BE2C (cell line): Measurements from ENCODE around the gene CSF2RB.

Experiments
- DNase-seq: peaks from one replicate; pipeline ENCODE4 v3.0.0-alpha.2; 2020
- H3K27me3 ChIP-seq: fragments of 250-450 bp; sonication (Bioruptor Pico); 2 replicates; pipeline ENCODE4 v1.5.1; 2020; ENCODE audit warnings: mild to moderate bottlenecking
- H3K36me3 ChIP-seq: fragments of 250-450 bp; sonication (Bioruptor Pico); 2 replicates; pipeline ENCODE4 v1.5.1; 2020; ENCODE audit warnings: mild to moderate bottlenecking
- H3K4me1 ChIP-seq: fragments of 250-450 bp; sonication (Bioruptor Pico); 2 replicates; pipeline ENCODE4 v1.5.1; 2020
- H3K4me3 ChIP-seq: 2 replicates; pipeline ENCODE4 v1.5.1; 2011; ENCODE audit warnings: low read depth, low read length
- H3K9me3 ChIP-seq: fragments of 250-450 bp; sonication (Bioruptor Pico); 2 replicates; pipeline ENCODE4 v1.5.1; 2020
- CTCF ChIP-seq: IDR thresholded peaks from 2 replicates; pipeline ENCODE4 v1.5.1; 2012; ENCODE audit warnings: mild to moderate bottlenecking, low read depth, low read length

Gene CSF2RB

GRCh38 chr22:36900880-36901279, 12.5 kb upstream of the CSF2RB start:
- no peak for DNase-seq
- H3K4me1 ChIP-seq, result no peaks in the 10 kb centered on the region
- no peaks in the 10 kb centered on the region for H3K9me3 ChIP-seq
- H3K27me3 ChIP-seq, result no peaks in the 10 kb centered on the region
- no peak for TF ChIP-seq CTCF
- no peaks in the 10 kb centered on the region for H3K36me3 ChIP-seq
- no peak overlapping the region for H3K4me3 ChIP-seq

- no peaks in the 10 kb centered on the region for H3K27me3 ChIP-seq
- no peaks in the 10 kb centered on the region for H3K9me3 ChIP-seq
- no peaks in the 10 kb centered on the region for H3K4me1 ChIP-seq
- H3K36me3 ChIP-seq, result no peaks in the 10 kb centered on the region
- no peak for DNase-seq
- no peak for TF ChIP-seq CTCF
- H3K4me3 ChIP-seq, result no peak overlapping the region
These were observed 11.9 kb upstream of the CSF2RB start for GRCh38 chr22:36901411-36902142.

GRCh38 chr22:36902143-36902926, 11.1 kb upstream of the CSF2RB start:
- H3K27me3 ChIP-seq, result no peaks in the 10 kb centered on the region

GRCh38 chr22:36904260-36904880, 9.1 kb upstream of the CSF2RB start:
- DNase-seq, result no peak
- Histone ChIP-seq H3K27me3 (no peaks in the 10 kb centered on the region), H3K9me3 (no peaks in the 10 kb centered on the region), H3K4me3 (no peak overlapping the region), H3K36me3 (no peaks in the 10 kb centered on the region), H3K4me1 (no peaks in the 10 kb centered on the region)
- peak; percentile 20 for TF ChIP-seq CTCF

More at GRCh38 chr22:36902143-36902926, 11.1 kb upstream of the CSF2RB start:
- no peaks in the 10 kb centered on the region for H3K36me3 ChIP-seq
- no peaks in the 10 kb centered on the region for H3K4me1 ChIP-seq
- H3K4me3 ChIP-seq, result no peak overlapping the region
- DNase-seq, result no peak
- H3K9me3 ChIP-seq, result no peaks in the 10 kb centered on the region
- TF ChIP-seq CTCF, result no peak

- DNase-seq, result no peak
- Histone ChIP-seq H3K27me3 (peaks cover 9% of the 10 kb centered on the region), H3K9me3 (no peaks in the 10 kb centered on the region), H3K36me3 (no peaks in the 10 kb centered on the region), H3K4me3 (no peak overlapping the region), H3K4me1 (no peaks in the 10 kb centered on the region)
- no peak for TF ChIP-seq CTCF
These were observed 5.9 kb upstream of the CSF2RB start for GRCh38 chr22:36907253-36908195.
